Measurements from ENCODE around the gene ACAP1.
"Not testable (repeated sequence)": the region's sequence is repeated elsewhere in the genome, so short reads cannot be mapped to it uniquely, and the experiment has no call there.

ACAP1 gene

DNA sequence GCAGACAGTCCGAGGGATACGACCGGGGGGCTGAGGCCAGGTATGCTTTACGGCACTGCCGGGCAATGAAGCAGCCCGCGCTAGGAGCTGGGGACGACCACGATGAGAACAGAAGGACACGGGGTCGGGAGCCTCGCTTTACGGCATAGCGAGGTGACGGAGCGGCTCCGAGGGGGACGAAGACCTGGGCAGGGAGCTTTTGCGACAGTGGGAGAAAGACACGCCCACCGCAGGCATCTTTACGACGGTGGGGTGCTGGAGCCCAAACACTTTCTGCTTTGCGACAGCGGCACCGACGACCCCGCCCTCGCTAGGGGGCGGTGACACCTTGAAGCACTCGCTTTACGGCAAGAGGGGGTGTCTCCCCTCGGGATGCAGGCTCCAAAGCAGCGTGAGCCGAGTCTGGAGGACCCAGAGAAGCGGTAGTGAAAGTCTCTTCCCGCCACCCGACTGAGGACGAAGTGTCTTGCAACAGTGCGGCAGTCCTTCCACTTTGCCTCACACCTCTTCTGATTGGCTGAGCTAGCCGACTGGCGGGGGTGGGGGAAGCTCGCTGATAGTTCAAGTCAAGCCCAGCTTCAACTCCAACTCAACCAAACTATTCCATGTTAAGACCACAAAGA, 6.8 kb upstream of the ACAP1 start:
- peak; percentile 80 for TF ChIP-seq POLR2AphosphoS5 (IDR thresholded peaks at IDR 0.05; ENCODE audit: borderline replicate concordance, low read depth, low read length)
- TF ChIP-seq EZH2 (IDR thresholded peaks at IDR 0.05), result no peak

DNA sequence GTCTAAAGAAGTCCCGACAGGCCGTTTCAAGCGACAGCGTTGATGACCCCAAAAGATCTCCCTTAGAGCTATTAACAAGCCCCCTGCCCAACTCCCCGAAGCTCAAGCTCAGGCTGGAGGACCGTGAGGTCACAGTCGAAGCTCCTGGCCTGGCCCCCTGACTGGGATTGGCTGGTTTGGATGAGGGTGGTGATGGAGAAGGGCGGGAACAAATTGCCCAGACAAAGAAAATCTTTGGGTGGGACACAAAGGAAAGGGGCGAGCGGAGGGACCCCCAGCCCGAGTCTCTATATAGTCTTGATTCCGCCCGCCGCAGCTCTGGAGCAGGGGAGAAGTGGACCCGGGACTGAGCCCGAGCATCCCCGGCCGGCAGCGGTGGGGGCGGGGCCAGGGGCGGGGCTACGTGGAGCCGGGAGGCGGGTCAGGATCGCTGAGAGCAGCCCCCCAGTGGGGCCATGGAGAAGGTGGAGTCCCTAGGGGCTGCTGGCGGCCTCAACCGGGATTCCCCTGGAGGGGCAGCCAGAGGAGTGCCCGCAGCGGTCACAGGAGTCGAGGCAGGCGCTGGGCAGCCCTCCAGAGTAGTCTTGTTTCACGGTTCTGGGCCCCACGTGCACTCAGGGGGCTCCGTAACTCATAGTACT, 6.2 kb upstream of the ACAP1 start:
- H3K36me3 ChIP-seq (ENCODE audit: insufficient read depth, low read length), result peaks cover 4% of the 10 kb centered on the region; the same call in 1 of the 2 replicates
- no peak for TF ChIP-seq FOXP2 (optimal IDR thresholded peaks at IDR 0.05; ENCODE audit: control extremely low read depth, extremely low read length, insufficient read depth)
- TF ChIP-seq EZH2 (IDR thresholded peaks at IDR 0.05), result no peak
- no peak for TF ChIP-seq POLR2AphosphoS5 (IDR thresholded peaks at IDR 0.05; ENCODE audit: borderline replicate concordance, low read depth, low read length)
- peak overlapping the region; percentile 87 for H3K4me3 ChIP-seq
- peak overlapping the region; percentile 90 for H3K27ac ChIP-seq
- H3K9me3 ChIP-seq (ENCODE audit: low read depth, low read length), result no peaks in the 10 kb centered on the region
- peak overlapping the region; percentile 82 for H3K9ac ChIP-seq (ENCODE audit: insufficient read length)
- DNase-seq (ENCODE audit: low read depth, low spot score), result no peak

More for the DNA sequence above, 6.8 kb upstream of the ACAP1 start:
- H3K27ac ChIP-seq, result peak overlapping the region; percentile 90
- no peaks in the 10 kb centered on the region for H3K9me3 ChIP-seq (ENCODE audit: low read depth, low read length)
- H3K4me3 ChIP-seq, result peak overlapping the region; percentile 87
- peaks cover 8% of the 10 kb centered on the region; the same call in 1 of the 2 replicates for H3K36me3 ChIP-seq (ENCODE audit: insufficient read depth, low read length)
- peak; percentile 89 for DNase-seq (ENCODE audit: low read depth, low spot score)
- peak overlapping the region; percentile 82 for H3K9ac ChIP-seq (ENCODE audit: insufficient read length)

DNA sequence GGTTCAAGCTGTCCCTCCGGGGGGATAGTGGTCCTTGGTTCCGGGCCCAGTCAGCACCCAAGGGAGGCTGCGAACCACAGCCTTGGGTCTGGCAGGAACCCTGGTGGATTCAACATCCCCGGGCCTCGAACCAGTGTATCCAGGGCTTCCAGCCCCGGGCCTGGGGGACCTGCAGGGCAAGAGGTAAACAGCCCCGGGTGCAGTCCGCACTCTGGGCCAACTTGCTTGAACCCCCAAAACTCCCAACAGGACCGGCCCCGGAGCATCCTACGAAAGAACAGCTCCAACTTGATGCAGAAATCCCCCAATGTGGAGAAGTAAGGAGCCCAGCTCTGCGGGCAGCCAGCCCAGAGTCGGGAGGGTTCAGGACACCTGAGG, 5.7 kb upstream of the ACAP1 start:
- DNase-seq (ENCODE audit: low read depth, low spot score), result no peak
- Histone ChIP-seq H3K36me3 (ENCODE audit: insufficient read depth, low read length) (peaks cover 4% of the 10 kb centered on the region; the same call in 1 of the 2 replicates), H3K27ac (peak overlapping the region; percentile 69), H3K9ac (ENCODE audit: insufficient read length) (peak overlapping the region; percentile 54), H3K4me3 (peak overlapping the region; percentile 87), H3K9me3 (ENCODE audit: low read depth, low read length) (no peaks in the 10 kb centered on the region)
- TF ChIP-seq FOXP2 (optimal IDR thresholded peaks at IDR 0.05; ENCODE audit: control extremely low read depth, extremely low read length, insufficient read depth), result no peak
- TF ChIP-seq POLR2AphosphoS5 (IDR thresholded peaks at IDR 0.05; ENCODE audit: borderline replicate concordance, low read depth, low read length), result no peak
- TF ChIP-seq EZH2 (IDR thresholded peaks at IDR 0.05), result no peak

DNA sequence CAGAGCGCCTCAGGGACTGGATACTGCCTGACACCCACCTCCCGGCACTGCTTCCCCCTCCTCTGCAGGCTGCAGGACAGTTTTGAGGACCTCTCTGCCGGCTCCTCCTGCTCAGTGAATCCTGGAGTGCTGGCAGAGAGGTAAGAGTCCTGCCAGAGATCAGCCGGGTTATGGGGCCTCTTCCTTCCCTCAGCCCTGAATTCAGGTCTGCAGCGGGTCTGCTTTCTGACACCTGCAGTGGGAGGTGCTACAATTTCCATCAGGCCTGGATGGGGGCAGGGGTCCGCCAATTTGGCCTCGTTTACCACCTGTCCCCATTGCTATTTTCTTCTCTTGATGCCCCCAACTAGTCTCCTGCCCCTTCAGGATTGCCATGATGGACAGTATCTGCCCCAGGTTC, 4.2 kb upstream of the ACAP1 start:
- Histone ChIP-seq H3K27ac (no peak overlapping the region), H3K9me3 (ENCODE audit: low read depth, low read length) (no peaks in the 10 kb centered on the region), H3K9ac (ENCODE audit: insufficient read length) (no peak overlapping the region), H3K4me3 (no peak overlapping the region), H3K36me3 (ENCODE audit: insufficient read depth, low read length) (no peaks in the 10 kb centered on the region)
- no peak for TF ChIP-seq POLR2AphosphoS5 (IDR thresholded peaks at IDR 0.05; ENCODE audit: borderline replicate concordance, low read depth, low read length)
- no peak for TF ChIP-seq EZH2 (IDR thresholded peaks at IDR 0.05)
- TF ChIP-seq FOXP2 (optimal IDR thresholded peaks at IDR 0.05; ENCODE audit: control extremely low read depth, extremely low read length, insufficient read depth), result no peak
- DNase-seq (ENCODE audit: low read depth, low spot score), result no peak

DNA sequence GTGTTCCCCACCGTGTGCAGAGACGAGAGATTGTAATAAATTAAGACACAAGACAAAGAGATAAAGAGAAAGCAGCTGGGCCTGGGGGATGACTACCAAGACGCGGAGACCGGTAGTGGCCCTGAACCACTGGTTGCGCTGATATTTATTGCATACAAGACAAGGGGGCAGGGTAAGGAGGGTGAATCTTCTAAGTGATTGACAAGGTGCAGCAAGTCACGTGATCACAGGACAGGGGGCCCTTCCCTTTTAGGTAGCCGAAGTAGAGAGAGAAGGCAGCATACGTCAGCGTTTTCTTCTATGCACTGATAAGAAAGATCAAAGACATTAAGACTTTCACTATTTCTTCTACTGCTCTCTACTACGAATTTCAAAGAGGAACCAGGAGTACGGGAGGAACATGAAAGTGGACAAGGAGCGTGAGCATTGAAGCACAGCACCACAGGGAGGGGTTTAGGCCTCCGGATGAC, 3.7 kb upstream of the ACAP1 start:
- H3K4me3 ChIP-seq; H3K27ac ChIP-seq; H3K9me3 ChIP-seq (ENCODE audit: low read depth, low read length); DNase-seq (ENCODE audit: low read depth, low spot score); H3K36me3 ChIP-seq (ENCODE audit: insufficient read depth, low read length); H3K9ac ChIP-seq (ENCODE audit: insufficient read length): not testable (repeated sequence)

DNA sequence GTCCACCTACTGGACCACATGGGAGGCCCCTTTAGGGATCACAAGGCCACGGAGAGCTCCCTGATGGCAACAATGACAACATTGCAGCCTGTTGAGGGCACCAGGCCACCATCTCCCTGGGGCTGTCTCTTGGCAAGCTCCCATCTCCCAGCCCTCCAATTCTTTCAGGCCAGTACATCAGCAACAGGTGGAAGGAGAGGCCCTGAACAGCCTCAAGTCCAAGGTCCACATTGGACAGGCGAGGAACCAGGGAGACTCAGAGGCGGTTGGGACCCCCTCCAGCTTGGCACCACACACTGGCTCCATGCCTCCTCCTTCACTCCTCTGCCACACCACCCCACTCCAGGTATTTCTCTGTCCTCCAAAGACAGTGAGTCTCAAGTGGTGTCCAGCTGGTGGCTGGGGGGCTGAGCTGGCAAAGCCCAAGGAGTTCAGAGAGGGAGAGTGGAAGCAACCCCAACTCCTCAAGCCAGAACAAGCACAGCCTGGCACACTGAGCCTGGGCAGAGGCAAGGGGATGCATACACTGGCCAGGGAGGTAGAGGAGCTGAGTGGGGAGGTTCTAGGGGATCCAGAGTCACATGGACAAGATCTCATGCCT, 1.3 kb upstream of the ACAP1 start:
- Histone ChIP-seq H3K9me3 (ENCODE audit: low read depth, low read length) (no peaks in the 10 kb centered on the region), H3K4me3 (no peak overlapping the region), H3K9ac (ENCODE audit: insufficient read length) (no peak overlapping the region), H3K27ac (no peak overlapping the region), H3K36me3 (ENCODE audit: insufficient read depth, low read length) (no peaks in the 10 kb centered on the region)
- DNase-seq (ENCODE audit: low read depth, low spot score), result no peak
- TF ChIP-seq FOXP2 (optimal IDR thresholded peaks at IDR 0.05; ENCODE audit: control extremely low read depth, extremely low read length, insufficient read depth) (no peak), POLR2AphosphoS5 (IDR thresholded peaks at IDR 0.05; ENCODE audit: borderline replicate concordance, low read depth, low read length) (no peak), EZH2 (IDR thresholded peaks at IDR 0.05) (no peak)

DNA sequence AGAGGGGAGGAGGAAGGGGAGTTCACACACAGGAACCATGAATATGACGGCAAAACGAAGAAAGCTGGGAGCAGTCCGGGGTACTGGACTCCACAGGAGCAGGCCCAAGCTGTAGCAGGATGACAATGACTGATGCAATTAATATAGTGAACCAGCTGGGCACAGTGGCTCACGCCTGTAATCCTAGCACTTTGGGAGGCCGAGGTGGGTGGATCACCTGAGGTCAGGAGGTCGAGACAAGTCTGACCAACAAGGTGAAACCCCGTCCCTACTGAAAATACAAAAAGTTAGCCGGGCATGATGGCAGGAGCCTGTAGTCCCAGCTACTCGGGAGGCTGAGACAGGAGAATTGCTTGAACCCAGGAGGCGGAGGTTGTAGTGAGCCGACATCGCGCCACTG, 564 bp upstream of the ACAP1 start:
- not testable (repeated sequence) for H3K36me3 ChIP-seq (ENCODE audit: insufficient read depth, low read length); H3K27ac ChIP-seq; H3K9me3 ChIP-seq (ENCODE audit: low read depth, low read length); DNase-seq (ENCODE audit: low read depth, low spot score); H3K9ac ChIP-seq (ENCODE audit: insufficient read length); H3K4me3 ChIP-seq

DNA sequence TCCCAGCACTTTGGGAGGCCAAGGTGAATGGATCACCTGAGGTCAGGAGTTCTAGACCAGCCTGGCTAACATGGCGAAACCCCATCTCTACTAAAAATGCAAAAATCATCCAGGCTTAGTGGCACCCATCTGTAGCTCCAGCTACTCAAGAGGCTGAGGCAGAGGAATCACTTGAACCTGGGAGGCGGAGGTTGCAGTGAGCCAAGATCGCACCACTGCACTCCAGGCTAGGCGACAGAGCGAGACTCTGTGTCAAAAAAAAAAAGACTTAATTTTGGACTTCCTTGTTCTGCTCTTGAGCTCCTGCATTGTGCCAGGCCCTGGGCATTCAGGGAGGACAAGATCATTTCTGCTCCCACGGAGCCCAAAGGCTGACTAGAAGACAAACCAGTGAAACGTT, 1.3 kb downstream of the ACAP1 start:
- H3K27ac ChIP-seq; H3K36me3 ChIP-seq (ENCODE audit: insufficient read depth, low read length); H3K9me3 ChIP-seq (ENCODE audit: low read depth, low read length); H3K4me3 ChIP-seq; DNase-seq (ENCODE audit: low read depth, low spot score); H3K9ac ChIP-seq (ENCODE audit: insufficient read length): not testable (repeated sequence)

- DNase-seq (ENCODE audit: low read depth, low spot score), result no peak
- no peak overlapping the region for H3K27ac ChIP-seq
- H3K9ac ChIP-seq (ENCODE audit: insufficient read length), result no peak overlapping the region
- H3K4me3 ChIP-seq, result no peak overlapping the region
- H3K9me3 ChIP-seq (ENCODE audit: low read depth, low read length), result no peaks in the 10 kb centered on the region
- no peaks in the 10 kb centered on the region for H3K36me3 ChIP-seq (ENCODE audit: insufficient read depth, low read length)
- TF ChIP-seq FOXP2 (optimal IDR thresholded peaks at IDR 0.05; ENCODE audit: control extremely low read depth, extremely low read length, insufficient read depth), result no peak
- TF ChIP-seq POLR2AphosphoS5 (IDR thresholded peaks at IDR 0.05; ENCODE audit: borderline replicate concordance, low read depth, low read length), result no peak
- TF ChIP-seq EZH2 (IDR thresholded peaks at IDR 0.05), result no peak
Observed at GRCh38 chr17:7340179-7340578, 3.9 kb downstream of the ACAP1 start.

All from SK-N-MC (cell line).